Liver (tissue), 3 donors: ENCODE measurements around the gene PHLDB2.

Experiments
- ATF3 ChIP-seq: IDR thresholded peaks from 2 replicates; pipeline ENCODE4 v1.6.1; 2016; ENCODE audit warnings: antibody characterized with exemption
- CTCF ChIP-seq: fragments of 150-350 bp; IDR thresholded peaks from 2 replicates; pipeline ENCODE4 v1.5.1; 2017; ENCODE audit warnings: improper control_type of control experiment, low read depth, low read length; ENCODE audit not compliant: missing input control
- TAF1 ChIP-seq: conservative IDR thresholded peaks from 2 replicates; pipeline ENCODE4 v1.6.1; 2016; ENCODE audit warnings: antibody characterized with exemption, mild to moderate bottlenecking
- donor health status: healthy.
- donor health status: healthy.

- no peak for TF ChIP-seq CTCF
- no peak for TF ChIP-seq TAF1
- no peak for TF ChIP-seq ATF3
Observed at GRCh38 chr3:111820651-111821050, 38.4 kb upstream of the PHLDB2 start.
